NCI-H1417 treated with DMSO at 0.1 percent for 48 hours (cell line): Measurements from ENCODE around the gene PACRG.

ENCODE experiments used
- DNase-seq: peaks from one replicate; lab custom pipeline; 2025; lab: John Stamatoyannopoulos, UW

PACRG gene

GRCh38 chr6:163200694-163201093, 472.9 kb downstream of the PACRG start:
- no peak for DNase-seq

- no peak for DNase-seq
These were observed 474.1 kb downstream of the PACRG start for GRCh38 chr6:163201855-163202254.

- no peak for DNase-seq
These were observed 478.4 kb downstream of the PACRG start for GRCh38 chr6:163206196-163206595.

DNA sequence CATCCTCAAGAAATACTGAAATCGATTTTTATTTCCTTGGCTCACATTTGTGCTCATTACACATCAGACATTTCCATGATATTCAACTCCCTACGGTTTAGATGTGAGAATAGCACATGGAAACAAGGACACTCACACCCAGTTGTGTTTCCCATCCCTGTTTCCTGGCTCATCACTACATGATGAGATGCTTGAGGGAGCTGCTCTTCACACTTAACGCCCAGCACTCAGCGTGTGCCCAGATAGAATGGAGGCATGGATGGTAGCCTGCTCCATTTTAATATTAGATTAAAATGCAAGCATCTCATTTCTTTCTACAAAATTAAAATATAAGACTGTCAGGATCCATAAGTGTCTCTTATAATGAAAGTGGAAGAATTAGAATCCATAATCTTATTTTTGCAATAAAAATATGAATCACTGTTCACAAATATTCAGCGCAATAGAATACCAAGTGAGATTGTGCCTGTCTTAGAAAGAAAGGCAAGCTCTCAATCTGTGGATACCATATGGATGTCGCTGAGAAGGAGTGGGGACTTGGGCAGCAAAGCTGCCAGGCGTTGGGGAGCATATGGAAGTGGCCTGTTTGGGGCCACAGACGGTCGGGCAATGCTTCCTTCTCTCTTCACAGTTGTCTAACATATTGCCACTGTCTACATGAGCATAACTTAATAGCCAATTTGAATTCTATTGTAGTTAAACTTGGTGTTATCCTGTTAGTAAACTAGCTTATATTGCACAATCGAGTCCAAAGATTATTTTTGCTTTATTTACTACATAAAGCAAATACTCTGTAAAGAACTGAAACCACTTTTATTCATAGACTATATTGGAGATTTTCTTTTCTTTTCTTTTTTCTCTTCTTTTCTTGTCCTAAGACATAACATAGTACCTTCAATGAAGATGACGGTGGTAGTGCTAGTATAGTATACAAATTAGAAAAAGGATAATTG, 479.9 kb downstream of the PACRG start:
- no peak for DNase-seq

GRCh38 chr6:163209005-163209404, 481.2 kb downstream of the PACRG start:
- no peak for DNase-seq

DNA sequence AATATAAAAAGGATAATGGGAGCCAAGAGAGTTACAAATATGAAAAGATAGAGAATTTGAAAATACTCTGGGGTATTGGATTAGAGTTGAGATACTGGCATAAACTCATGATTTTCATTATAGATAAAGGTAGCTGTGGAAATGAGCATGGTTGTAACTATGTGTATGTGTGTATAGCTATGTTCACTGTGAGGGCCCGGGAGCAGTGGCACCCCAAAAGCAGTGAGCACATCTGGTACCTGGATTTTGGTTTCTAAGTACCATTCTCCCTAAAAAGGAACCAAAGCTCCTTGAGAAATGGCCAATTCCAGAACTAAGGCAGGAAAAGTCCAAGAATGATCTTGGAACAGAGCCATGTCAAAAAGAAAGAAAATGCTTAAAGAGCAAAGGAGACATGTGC, 484.3 kb downstream of the PACRG start:
- DNase-seq, result no peak

DNA sequence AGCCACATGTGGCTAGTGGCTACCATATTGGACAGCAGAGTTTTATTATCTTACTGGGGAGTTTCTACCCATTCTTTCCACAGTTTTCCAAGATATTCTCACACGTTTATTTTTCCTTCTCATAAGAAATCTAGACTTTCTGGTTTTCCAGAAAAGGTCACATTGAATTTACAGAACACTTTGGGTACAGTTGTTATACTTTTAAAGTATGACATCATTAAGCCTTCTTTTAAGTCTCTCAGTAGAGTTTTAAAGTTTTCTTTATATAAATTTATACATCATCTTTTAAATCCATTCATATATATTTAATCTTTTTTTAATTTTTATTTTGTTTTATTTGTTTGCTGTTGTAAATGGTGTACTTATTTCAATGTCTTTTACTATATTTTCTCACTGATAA, 486.5 kb downstream of the PACRG start:
- DNase-seq, result no peak

DNA sequence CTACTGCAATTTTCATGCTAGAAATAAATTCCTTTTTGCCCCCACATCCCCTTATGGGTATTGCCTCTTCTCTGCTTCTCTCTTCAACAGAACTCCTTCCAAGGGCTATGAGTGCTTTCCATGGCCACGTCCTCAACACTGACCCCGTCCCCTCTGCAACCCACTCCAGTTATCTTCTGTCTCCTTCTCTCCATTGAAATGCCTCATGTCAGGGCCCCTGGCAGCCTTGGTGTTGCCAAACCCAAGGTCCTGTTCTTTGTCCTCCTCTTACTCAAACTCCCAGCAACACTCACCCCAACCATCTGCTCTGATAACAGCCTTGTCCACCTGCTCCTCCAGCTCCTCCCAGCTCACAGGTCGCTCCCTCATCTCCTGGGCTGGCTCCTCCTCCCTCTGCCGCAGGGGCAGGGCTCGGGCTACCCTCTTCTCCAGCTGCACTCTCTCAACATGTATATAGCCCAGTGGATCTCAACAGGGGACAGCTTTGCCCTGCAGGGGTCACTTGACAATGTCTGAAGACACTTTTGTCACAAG, 490.7 kb downstream of the PACRG start:
- DNase-seq, result no peak

- DNase-seq, result no peak
These were observed 498.5 kb downstream of the PACRG start for GRCh38 chr6:163226181-163226835.

- no peak for DNase-seq
These were observed 499.2 kb downstream of the PACRG start for GRCh38 chr6:163226836-163227485.

DNA sequence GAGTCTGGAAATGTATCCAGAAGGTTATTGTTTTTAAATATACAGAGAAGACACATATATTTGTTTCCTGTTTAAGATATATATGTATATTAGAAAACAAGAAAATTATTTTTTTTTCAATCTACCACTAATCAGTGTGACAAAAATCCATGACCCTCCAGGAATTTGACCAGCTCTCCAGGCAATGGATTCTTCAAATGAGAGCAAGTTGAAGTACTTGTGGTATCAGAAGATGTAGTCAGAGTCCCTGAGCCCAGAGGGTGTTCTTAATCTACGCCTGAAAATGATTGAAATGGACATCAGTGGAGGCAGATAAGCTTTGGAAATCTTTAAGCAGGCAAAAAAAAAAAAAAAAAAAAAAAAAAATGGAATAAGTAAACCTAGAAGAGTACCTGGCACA, 500.3 kb downstream of the PACRG start:
- DNase-seq, result no peak

DNA sequence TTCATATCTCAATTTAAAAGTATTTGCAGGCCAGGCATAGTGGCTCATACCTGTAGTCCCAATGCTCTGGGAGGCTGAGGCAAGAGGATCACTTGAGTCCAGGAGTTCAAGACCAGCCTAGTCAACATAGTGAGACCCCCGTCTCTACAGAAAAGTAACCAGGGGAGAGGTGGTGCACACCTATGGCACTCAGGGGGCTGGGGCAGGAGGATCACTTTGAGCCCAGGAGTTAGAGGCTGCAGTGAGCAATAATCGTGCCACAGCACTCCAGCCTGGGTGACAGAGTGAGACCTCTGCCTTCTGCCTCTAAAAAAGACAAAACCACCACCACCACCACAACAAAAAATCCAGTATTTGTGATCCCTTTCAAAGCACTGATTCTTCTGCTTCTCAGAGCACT, 501.3 kb downstream of the PACRG start:
- DNase-seq, result no peak

- DNase-seq, result no peak
These were observed 503.1 kb downstream of the PACRG start for GRCh38 chr6:163230901-163231300.

- no peak for DNase-seq
These were observed 503.7 kb downstream of the PACRG start for GRCh38 chr6:163231356-163232014.

DNA sequence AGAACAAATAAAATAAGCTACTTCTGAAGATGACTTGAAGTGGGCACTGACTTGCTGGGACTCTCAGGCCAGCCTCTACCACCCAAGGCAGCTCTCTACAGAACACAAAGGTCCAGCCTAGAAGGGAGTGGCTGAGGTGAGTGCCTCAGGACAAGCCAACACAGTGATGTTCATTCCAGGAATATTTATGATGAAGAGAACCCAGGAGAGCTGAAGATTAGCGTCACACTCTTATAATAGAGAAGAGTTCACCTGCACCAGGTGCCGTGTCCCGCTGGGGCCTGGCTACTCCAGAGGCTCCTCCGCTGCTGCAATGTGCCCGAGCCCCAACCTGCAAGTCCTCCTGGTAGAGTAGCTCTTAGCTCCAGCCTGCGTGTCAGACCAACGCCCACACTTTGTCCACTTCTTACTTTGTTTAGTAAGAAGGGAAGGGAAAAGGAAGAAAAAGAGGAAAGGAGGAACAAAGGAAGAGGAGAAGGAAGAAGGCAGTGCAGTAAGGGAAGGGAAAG, 504.3 kb downstream of the PACRG start:
- no peak for DNase-seq

GRCh38 chr6:163232649-163233048, 504.9 kb downstream of the PACRG start:
- no peak for DNase-seq

GRCh38 chr6:163237110-163237509, 509.3 kb downstream of the PACRG start:
- no peak for DNase-seq

DNA sequence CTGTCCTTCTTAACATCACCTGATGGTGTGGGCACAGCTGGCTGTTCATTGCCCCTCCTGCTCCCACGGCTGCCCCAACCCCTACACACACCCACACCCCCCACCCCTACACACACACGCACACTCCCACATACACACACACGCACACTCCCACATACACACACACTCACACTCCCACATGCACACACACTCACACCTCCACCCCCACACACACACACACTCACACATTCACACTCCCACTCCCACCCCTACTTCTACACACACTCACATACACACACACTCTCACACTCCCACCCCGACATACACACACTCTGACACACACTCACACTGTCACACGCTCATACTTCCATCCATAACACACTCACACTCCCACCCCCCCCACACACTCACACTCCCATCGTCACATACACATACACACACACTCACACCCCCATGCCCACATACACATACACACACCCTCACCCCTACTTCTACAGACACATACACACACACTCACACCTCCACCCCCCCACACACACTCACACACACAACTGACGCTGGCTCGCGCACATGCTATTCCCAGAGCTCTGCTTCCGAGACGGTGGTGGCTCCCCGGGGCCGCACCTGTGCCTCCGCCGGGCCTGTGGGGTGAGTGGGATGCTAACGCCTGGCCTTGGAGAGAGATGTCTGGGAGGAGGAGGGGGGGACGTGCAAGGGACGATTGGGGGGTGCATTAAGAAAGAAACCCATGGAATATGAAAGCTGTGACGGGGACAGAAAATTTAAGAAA, 512.0 kb downstream of the PACRG start:
- no peak for DNase-seq

DNA sequence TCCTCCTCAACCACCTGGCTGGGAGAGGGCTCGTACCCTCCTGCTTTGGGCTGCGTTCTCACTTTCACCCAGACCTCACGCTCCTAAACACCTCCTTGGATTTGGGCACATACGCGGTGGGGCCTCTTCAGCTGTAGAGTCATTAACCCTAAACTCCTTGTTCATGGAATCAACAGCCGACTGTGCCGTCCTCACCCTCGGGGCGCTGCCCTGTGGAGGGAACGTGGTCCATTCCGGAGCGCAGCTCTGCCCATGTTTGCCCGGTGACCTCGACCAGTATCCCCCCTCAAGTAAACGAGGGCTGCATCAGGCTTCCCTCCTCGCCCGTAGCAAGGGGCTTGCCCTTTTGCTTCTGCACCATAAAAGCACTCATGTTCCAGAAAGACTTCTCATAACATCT, 512.8 kb downstream of the PACRG start:
- no peak for DNase-seq

DNA sequence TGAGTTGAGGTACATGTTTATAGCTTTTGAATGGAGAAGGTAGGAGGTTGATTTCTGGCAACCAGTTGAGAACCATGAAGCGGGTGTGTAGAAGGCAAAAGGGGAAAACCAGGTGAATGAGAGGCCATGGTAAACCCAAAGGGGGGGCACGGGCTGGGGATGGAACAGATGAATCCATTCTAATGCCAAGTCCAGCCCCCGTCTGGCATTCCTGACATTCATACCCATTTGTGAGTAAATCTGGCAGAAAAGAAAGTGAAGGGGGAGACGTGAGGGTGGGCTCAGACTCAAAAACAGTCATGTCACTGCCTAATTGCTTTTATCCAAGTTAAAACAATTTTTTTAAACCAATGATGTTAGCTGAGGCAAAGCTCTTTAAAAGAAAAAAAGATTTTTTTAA, 513.9 kb downstream of the PACRG start:
- DNase-seq, result no peak

GRCh38 chr6:163243083-163243482, 515.3 kb downstream of the PACRG start:
- no peak for DNase-seq
